Keratinocyte (primary cell): Measurements from ENCODE around the gene PTGDR. TPM values are rescaled to one million over a fixed set of nuclear protein-coding genes. Genes with fewer than 3 reads are reported as not detected.

Experiments
- DNase-seq: peaks from one replicate; pipeline ENCODE4 v3.0.0-alpha.2; 2011; ENCODE audit warnings: low read depth, missing footprints, low spot score
- FAIRE-seq: peaks from 2 replicates; lab custom pipeline; 2011; peaks lifted over from hg19 to GRCh38; lab: Jason Lieb, UNC
- H2AFZ ChIP-seq: 2 replicates; pipeline ENCODE4 v1.6.0; 2012; ENCODE audit warnings: low read length, control low read depth, inconsistent platforms; ENCODE audit not compliant: control insufficient read depth
- H3K27ac ChIP-seq: 2 replicates; pipeline ENCODE4 v1.5.1; 2011; ENCODE audit warnings: low read length; ENCODE audit not compliant: control insufficient read depth, insufficient read depth
- H3K27me3 ChIP-seq: 3 replicates; pipeline ENCODE4 v1.6.0; 2011; ENCODE audit warnings: low read length; ENCODE audit not compliant: control insufficient read depth, insufficient read depth; ENCODE audit errors: extremely low read depth
- H3K36me3 ChIP-seq, 2 experiments: 2 replicates in 1 of 2; 3 replicates in 1 of 2; pipeline ENCODE4 v1.5.1; 2011; ENCODE audit warnings: low read length in 2 of 2, mild to moderate bottlenecking in 1 of 2; ENCODE audit not compliant: control insufficient read depth in 2 of 2, insufficient read depth in 2 of 2; ENCODE audit errors: extremely low read depth in 1 of 2
- H3K4me1 ChIP-seq: 3 replicates; pipeline ENCODE4 v1.5.1; 2011; ENCODE audit warnings: low read length; ENCODE audit not compliant: control insufficient read depth, insufficient read depth; ENCODE audit errors: extremely low read depth
- H3K4me2 ChIP-seq: 3 replicates; pipeline ENCODE4 v1.6.0; 2011; ENCODE audit warnings: low read depth, low read length; ENCODE audit not compliant: control insufficient read depth, insufficient read depth; ENCODE audit errors: extremely low read depth
- H3K4me3 ChIP-seq, 3 experiments: fragments of 200-600 bp in 1 of 3; sonication (generic) in 1 of 3; 2 replicates in 2 of 3; 3 replicates in 1 of 3; pipeline ENCODE4 v1.5.1; 2011 to 2016; ENCODE audit warnings: low read length in 3 of 3, mild to moderate bottlenecking in 3 of 3, control low read depth in 2 of 3, inconsistent platforms in 1 of 3, low read depth in 1 of 3, mixed read lengths in 1 of 3, mixed run types in 1 of 3, moderate library complexity in 1 of 3; ENCODE audit not compliant: control insufficient read depth in 2 of 3, insufficient read depth in 2 of 3; ENCODE audit errors: extremely low read depth in 1 of 3
- H3K79me2 ChIP-seq: 2 replicates; pipeline ENCODE4 v1.6.0; 2012; ENCODE audit warnings: low read length; ENCODE audit not compliant: control insufficient read depth, insufficient read depth
- H3K9ac ChIP-seq: 3 replicates; pipeline ENCODE4 v1.6.0; 2011; ENCODE audit warnings: low read length; ENCODE audit not compliant: control insufficient read depth, insufficient read depth; ENCODE audit errors: extremely low read depth
- H3K9me1 ChIP-seq: 3 replicates; pipeline ENCODE4 v1.6.0; 2011; ENCODE audit warnings: low read length; ENCODE audit not compliant: control insufficient read depth, insufficient read depth; ENCODE audit errors: extremely low read depth
- H3K9me3 ChIP-seq: 2 replicates; pipeline ENCODE4 v1.5.1; 2012; ENCODE audit warnings: low read depth, low read length; ENCODE audit not compliant: control insufficient read depth
- H4K20me1 ChIP-seq: 3 replicates; pipeline ENCODE4 v1.6.0; 2011; ENCODE audit warnings: low read length; ENCODE audit not compliant: control insufficient read depth, insufficient read depth; ENCODE audit errors: extremely low read depth
- CTCF ChIP-seq, 3 experiments: IDR thresholded peaks in 1 of 3; conservative IDR thresholded peaks in 1 of 3; optimal IDR thresholded peaks in 1 of 3; 2 replicates in 2 of 3; 3 replicates in 1 of 3; pipeline versions ENCODE3 to v1.5.1; 2011; ENCODE audit warnings: low read length in 3 of 3, mild to moderate bottlenecking in 3 of 3, moderate library complexity in 2 of 3, control low read depth in 1 of 3, inconsistent platforms in 1 of 3; ENCODE audit not compliant: insufficient read depth in 2 of 3; ENCODE audit errors: extremely low read depth in 1 of 3
- EZH2 ChIP-seq: IDR thresholded peaks from one replicate; pipeline ENCODE4 v1.6.1; 2012; ENCODE audit warnings: inconsistent platforms, mild to moderate bottlenecking, low read length, moderate library complexity
- dilution Hi-C: fragments of 300-500 bp; cut with MboI; formaldehyde crosslinking; loops from one replicate; pipeline ENCODE4 v1.7.0; 2020; ENCODE audit warnings: low sequenced_read_pairs; ENCODE audit not compliant: extremely low pct_ligation_motif_present
- polyA plus RNA-seq, 5 experiments: library from polyadenylated mRNA; depleted of rRNA in 3 of 5; stranded (reverse) in 3 of 5; stranded (forward) in 1 of 5; unstranded in 1 of 5; fragments of >200 nt; gene quantifications; 1 replicate in 1 of 5; 2 replicates in 3 of 5; 3 replicates in 1 of 5; pipeline versions ENCODE4 v1.2.1 to v1.2.3, GENCODE V29; 2011 to 2012; ENCODE audit warnings: missing spikeins in 2 of 5, low read depth in 1 of 5, low replicate concordance in 1 of 5

The PTGDR gene
- polyA plus RNA-seq, 1 donor (not counting 4 experiments of a cell fraction or from before 2014, with no cell fraction given) = not detected

GRCh38 chr14:52305014-52305413, 37.5 kb downstream of the PTGDR start:
- FAIRE-seq (no peak), DNase-seq (no peak)
- no peak overlapping the region for H3K9ac ChIP-seq
- H3K4me1 ChIP-seq = no peaks in the 10 kb centered on the region
- no peaks in the 10 kb centered on the region for H3K36me3 ChIP-seq
- H3K4me3 ChIP-seq = no peak overlapping the region
- H3K79me2 ChIP-seq = no peaks in the 10 kb centered on the region
- H3K27me3 ChIP-seq = peaks cover 4% of the 10 kb centered on the region
- no peaks in the 10 kb centered on the region for H4K20me1 ChIP-seq
- TF ChIP-seq EZH2 (no peak), CTCF (optimal IDR thresholded peaks at IDR 0.05 in 1 of 3, IDR thresholded peaks at IDR 0.05 in 1 of 3, conservative IDR thresholded peaks at IDR 0.05 in 1 of 3; ENCODE audit: extremely low read depth in 1 of 3, insufficient read depth in 2 of 3, low read length in 3 of 3) (no peak)
- no peaks in the 10 kb centered on the region for H3K9me1 ChIP-seq
- no peak overlapping the region for H3K4me2 ChIP-seq
- no peak overlapping the region for H2AFZ ChIP-seq
- no peaks in the 10 kb centered on the region for H3K9me3 ChIP-seq
- dilution Hi-C loops = no loop called here
- H3K27ac ChIP-seq = no peak overlapping the region

DNA sequence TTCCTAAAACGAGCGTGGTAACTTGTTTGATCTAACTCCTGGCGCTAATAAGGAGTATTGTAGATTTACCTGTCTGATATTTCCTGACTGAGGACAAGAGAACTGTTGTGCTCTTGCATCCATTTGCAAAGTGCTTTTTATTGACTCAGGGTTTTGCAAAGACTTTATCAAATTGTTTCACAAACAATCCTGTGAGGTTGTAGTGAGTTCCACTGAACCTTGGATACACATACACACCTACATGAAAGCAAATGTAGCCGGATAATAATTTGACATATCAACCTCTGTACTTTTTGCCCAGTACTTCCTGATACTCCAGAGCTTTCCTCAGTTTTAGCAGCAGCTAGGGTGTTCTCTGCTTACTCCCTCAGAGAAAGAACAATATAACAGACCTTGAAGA, 39.9 kb downstream of the PTGDR start:
- no peak overlapping the region for H2AFZ ChIP-seq
- no peak overlapping the region for H3K9ac ChIP-seq
- no peak overlapping the region for H3K4me3 ChIP-seq
- H3K4me1 ChIP-seq = no peaks in the 10 kb centered on the region
- dilution Hi-C loops = no loop called here
- DNase-seq = no peak
- H3K36me3 ChIP-seq = no peaks in the 10 kb centered on the region
- H3K9me1 ChIP-seq = no peaks in the 10 kb centered on the region
- H3K79me2 ChIP-seq = no peaks in the 10 kb centered on the region
- no peaks in the 10 kb centered on the region for H3K9me3 ChIP-seq
- H3K4me2 ChIP-seq = no peak overlapping the region
- H4K20me1 ChIP-seq = no peaks in the 10 kb centered on the region
- no peak for FAIRE-seq
- TF ChIP-seq EZH2 (no peak), CTCF (optimal IDR thresholded peaks at IDR 0.05 in 1 of 3, IDR thresholded peaks at IDR 0.05 in 1 of 3, conservative IDR thresholded peaks at IDR 0.05 in 1 of 3; ENCODE audit: extremely low read depth in 1 of 3, insufficient read depth in 2 of 3, low read length in 3 of 3) (no peak)
- H3K27me3 ChIP-seq = peaks cover 4% of the 10 kb centered on the region
- no peak overlapping the region for H3K27ac ChIP-seq
